Mononuclear cell (primary cell): ENCODE data around the gene SLC35F3. TPM values are rescaled to one million over a fixed set of nuclear protein-coding genes. Genes with fewer than 3 reads are reported as not detected.
"Not testable (repeated sequence)": the region's sequence is repeated elsewhere in the genome, so short reads cannot be mapped to it uniquely, and the experiment has no call there.

Source experiments
- H3K27me3 ChIP-seq: 2 replicates; pipeline ENCODE4 v1.6.0; 2011; ENCODE audit warnings: low read length, control low read depth; ENCODE audit not compliant: insufficient read depth
- H3K4me1 ChIP-seq: 2 replicates; pipeline ENCODE4 v1.5.1; 2011; ENCODE audit warnings: mild to moderate bottlenecking, low read length, control low read depth; ENCODE audit not compliant: insufficient read depth
- H3K4me3 ChIP-seq: 2 replicates; pipeline ENCODE4 v1.5.1; 2011; ENCODE audit warnings: mild to moderate bottlenecking, low read length, moderate library complexity
- H3K9me3 ChIP-seq: 2 replicates; pipeline ENCODE4 v1.5.1; 2011; ENCODE audit warnings: low read depth, mild to moderate bottlenecking, control low read depth, low read length
- total RNA-seq: library from RNA; depleted of rRNA; stranded (reverse); fragments of >200 nt; gene quantifications from one replicate; pipeline ENCODE4 v1.2.3, GENCODE V29; 2012

SLC35F3 gene
- total RNA-seq, 1 donor = not detected

DNA sequence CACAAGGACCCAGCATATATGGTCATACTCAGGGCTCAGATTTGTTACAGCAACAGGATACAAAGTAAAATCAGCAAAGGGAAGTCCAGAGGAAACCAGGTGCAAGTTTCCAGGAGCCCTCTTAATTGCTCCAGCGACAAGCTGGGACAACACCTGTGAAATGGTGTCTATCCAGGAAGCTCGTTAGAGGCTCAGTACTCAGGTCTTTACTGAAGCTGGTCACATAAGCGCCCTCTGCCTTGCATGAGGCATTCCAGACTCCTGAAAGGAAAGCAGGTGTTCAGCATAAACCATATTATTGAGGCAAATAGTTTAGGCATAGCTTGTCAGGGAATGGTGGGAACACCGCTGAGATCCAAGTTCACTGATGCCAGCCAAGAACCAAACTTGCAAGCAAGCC lies 231.0 kb downstream of the SLC35F3 start:
- Histone ChIP-seq H3K4me1 (no peaks in the 10 kb centered on the region), H3K27me3 (no peaks in the 10 kb centered on the region), H3K9me3 (no peaks in the 10 kb centered on the region), H3K4me3 (no peak overlapping the region)

DNA sequence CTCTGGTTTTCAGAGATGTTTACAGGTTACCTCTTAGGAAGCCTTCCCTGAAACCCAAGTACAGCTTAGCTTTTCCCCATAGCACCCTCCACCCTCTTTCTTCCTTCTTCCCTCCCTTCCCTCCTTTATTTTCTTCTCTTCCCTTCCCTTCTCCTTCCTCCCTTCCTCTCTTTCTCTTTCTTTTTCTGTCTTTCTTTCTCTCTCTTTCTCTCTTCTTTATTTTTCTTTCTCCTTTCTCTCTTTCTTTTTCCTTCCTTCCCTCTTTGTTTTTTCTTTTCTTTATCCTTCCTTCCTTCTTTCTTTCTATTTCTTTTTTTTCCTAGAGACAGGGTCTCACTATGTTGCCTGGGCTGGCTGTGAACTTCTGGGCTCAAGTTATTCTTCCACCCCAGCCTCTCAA lies 231.6 kb downstream of the SLC35F3 start:
- Histone ChIP-seq H3K4me3 (no peak overlapping the region), H3K4me1 (no peaks in the 10 kb centered on the region), H3K27me3 (no peaks in the 10 kb centered on the region), H3K9me3 (no peaks in the 10 kb centered on the region)

DNA sequence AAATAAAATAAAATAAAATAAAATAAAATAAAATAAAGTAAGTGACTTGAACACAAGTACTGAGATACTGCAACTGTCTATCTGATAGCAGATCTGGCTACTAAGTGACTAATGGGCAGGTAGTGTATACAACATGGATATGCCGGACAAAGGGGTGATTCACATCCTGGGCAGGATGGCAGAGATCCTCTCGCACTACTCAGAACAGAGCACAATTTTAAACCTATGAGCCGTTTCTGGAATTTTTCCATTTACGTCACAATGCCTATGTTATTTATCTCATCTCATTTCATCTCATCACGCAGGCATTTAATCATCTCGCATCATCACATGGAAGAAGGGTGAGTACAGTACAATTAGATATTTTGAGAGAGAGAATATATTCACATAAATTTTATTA lies 235.5 kb downstream of the SLC35F3 start:
- H3K4me1 ChIP-seq = no peaks in the 10 kb centered on the region
- H3K27me3 ChIP-seq = no peaks in the 10 kb centered on the region
- H3K4me3 ChIP-seq = no peak overlapping the region
- H3K9me3 ChIP-seq = no peaks in the 10 kb centered on the region

DNA sequence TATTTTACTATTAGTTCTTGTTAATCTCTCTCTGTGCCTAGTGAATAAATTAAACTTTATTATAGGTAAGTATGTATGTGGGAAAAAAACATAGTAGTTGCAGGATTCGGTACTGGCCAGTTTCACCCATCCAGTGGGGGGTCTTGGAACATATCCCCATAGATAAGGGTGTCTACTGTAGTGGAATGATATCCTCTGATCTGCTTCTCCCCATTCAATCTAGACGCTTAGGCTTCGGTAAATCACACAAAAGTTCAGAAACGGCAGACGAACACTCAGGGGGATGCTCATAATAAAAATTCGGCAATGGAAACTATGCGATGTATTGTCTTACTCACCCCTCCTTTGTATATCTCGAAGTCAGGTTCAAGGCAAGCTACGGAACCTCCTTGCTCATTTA lies 235.9 kb downstream of the SLC35F3 start:
- Histone ChIP-seq H3K27me3 (no peaks in the 10 kb centered on the region), H3K4me3 (no peak overlapping the region), H3K4me1 (no peaks in the 10 kb centered on the region), H3K9me3 (no peaks in the 10 kb centered on the region)

DNA sequence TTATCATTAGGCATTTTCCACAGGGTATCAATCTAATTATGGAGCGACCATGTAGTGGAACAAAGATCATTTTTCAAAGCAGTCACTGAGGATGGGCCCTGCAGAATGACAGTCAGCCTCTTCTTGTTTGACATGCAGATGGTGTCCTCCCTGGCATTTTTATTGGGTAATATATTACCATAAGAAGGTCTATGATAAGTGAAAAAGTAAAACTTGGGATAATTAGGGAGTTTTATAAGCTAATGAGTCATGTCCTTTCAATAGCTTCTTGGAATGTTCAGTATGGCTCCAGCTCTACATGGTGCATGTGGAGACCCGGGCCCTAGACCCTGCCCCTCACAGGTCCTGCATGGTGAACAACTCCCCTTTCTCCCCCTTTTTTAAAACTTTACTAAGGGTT lies 236.5 kb downstream of the SLC35F3 start:
- no peaks in the 10 kb centered on the region for H3K4me1 ChIP-seq
- no peaks in the 10 kb centered on the region for H3K27me3 ChIP-seq
- no peaks in the 10 kb centered on the region for H3K9me3 ChIP-seq
- H3K4me3 ChIP-seq = no peak overlapping the region

DNA sequence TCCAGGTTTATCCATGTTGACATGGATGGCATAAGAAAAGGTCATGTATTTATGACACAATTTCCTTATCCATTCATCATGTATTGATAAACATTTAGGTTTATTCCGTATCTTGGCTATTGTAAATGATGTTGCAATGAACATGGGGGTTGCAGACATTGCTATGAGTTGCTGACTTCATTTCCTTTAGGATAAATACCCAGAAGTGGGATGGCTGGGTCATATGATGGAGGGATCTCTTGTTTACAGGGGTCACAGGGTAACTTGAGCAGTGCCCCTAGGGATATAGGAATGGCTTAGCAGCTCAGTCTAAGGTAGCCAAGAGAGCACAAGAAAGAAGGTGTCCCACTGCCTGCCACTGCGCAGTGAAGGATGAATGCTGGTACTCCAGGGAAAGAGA lies 239.2 kb downstream of the SLC35F3 start:
- no peaks in the 10 kb centered on the region for H3K4me1 ChIP-seq
- no peak overlapping the region for H3K4me3 ChIP-seq
- H3K27me3 ChIP-seq = peaks cover 6% of the 10 kb centered on the region
- no peaks in the 10 kb centered on the region for H3K9me3 ChIP-seq

DNA sequence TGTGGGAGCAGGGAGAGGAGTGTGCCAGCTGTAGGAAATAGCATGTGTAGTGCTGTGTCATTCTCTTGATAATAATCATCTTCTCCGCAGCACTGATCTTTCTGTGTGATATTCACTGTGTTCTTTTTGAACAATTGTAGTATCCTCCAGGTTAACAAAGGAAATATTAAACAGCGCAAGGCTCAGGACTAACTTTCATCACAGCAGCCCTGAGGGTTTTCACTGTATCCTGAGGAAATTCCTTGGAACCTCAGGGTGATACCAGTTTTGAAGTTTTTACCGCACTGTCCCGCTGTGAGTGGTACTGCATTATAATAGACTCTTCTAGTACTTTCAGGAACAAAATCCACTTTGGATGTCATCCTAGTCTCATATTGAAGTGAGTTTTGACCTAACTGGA lies 240.4 kb downstream of the SLC35F3 start:
- Histone ChIP-seq H3K9me3 (no peaks in the 10 kb centered on the region), H3K27me3 (peaks cover 6% of the 10 kb centered on the region), H3K4me3 (no peak overlapping the region), H3K4me1 (no peaks in the 10 kb centered on the region)

DNA sequence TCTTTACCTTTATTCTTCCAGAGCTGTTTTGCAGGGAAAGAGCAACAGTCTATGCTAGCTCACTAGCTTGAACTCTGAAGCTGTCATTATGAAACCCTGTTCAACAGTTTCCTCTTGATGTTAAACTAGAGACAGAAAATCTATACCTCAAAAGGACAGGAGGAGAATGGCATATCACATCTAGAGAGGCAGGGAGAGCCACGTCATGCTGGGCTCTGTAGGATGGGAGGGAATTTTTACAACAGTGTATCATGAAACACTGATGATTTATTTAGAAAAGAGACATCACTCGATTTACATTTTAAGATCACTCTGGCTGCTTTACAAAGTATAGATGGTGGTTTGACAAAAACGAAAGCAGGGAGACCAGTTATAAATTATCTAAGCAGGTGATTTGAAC lies 243.9 kb downstream of the SLC35F3 start:
- no peak overlapping the region for H3K4me3 ChIP-seq
- no peaks in the 10 kb centered on the region for H3K9me3 ChIP-seq
- no peaks in the 10 kb centered on the region for H3K4me1 ChIP-seq
- peaks cover 6% of the 10 kb centered on the region for H3K27me3 ChIP-seq

DNA sequence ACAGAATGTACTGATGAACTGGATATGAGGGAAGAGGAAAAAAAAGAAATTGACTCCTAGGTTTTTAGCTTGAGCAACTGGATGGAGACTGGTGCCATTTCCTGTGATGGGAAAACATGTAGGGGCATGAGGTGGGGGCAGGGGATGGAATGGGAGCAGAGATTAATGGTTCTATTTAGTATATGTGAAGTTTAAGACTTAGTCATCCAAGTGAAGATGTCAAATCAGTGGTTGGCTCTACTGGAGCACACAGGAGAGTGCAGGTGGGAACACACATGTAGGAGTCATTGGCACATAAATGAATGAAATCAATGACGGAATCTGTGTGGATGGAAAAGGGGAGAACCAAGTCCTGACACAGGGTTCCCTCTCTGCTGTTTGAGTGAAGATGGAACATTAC lies 244.3 kb downstream of the SLC35F3 start:
- no peak overlapping the region for H3K4me3 ChIP-seq
- peaks cover 6% of the 10 kb centered on the region for H3K27me3 ChIP-seq
- no peaks in the 10 kb centered on the region for H3K4me1 ChIP-seq
- no peaks in the 10 kb centered on the region for H3K9me3 ChIP-seq

DNA sequence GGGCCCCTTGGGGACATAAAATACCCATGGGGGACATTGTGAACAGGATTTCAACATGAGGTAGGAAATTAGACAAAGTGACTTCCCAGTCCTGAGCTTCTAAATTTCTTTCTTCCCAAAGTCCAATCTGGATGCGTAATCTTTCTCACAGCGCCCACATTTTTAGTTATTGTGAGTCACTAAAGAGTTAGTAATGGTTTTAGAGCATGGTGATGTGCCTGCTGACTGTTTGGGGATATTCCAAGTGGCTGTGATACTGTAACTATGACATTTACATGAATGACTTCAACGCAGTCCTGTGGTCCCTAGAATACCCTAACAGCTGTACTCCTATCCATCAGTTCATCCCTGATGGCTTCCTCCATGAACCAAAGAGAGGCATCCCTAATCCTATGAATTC lies 244.7 kb downstream of the SLC35F3 start:
- Histone ChIP-seq H3K4me1 (no peaks in the 10 kb centered on the region), H3K9me3 (no peaks in the 10 kb centered on the region), H3K4me3 (no peak overlapping the region), H3K27me3 (peaks cover 6% of the 10 kb centered on the region)

DNA sequence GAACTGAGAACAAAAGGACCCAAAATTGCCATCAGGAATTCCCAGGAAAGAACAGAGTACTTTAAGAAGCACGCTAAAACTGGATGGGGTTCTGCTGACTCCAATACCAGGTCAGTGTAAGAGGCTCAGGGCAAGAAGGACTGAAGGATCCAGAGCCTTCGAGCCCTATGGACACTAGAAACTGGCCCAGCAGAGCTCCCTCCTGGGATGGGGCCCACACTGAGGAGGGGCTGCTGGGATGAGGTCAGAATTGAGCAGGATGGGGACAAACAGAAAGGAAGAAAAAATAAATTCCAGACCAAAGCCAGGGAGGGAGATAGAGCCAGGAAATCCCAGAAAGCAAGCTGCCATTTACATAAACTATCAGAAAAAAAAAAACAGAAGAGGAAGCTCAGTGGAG lies 246.4 kb downstream of the SLC35F3 start:
- H3K9me3 ChIP-seq = no peaks in the 10 kb centered on the region
- no peaks in the 10 kb centered on the region for H3K4me1 ChIP-seq
- H3K27me3 ChIP-seq = peaks cover 6% of the 10 kb centered on the region
- H3K4me3 ChIP-seq = no peak overlapping the region

DNA sequence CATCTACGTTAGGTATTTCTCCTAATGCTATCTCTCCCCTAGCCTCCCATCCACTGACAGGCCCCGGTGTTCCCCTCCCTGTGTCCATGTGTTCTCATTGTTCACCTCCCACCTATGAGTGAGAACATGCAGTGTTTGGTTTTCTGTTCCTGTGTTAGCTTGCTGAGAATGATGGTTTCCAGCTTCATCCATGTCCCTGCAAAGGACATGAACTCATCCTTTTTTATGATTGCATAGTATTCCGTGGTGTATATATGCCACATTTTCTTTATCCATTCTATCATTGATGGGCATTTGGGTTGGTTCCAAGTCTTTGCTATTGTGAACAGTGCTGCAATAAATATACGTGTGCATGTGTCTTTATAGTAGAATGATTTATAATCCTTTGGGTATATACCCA lies 247.9 kb downstream of the SLC35F3 start:
- not testable (repeated sequence) for H3K4me3 ChIP-seq, H3K9me3 ChIP-seq, H3K27me3 ChIP-seq, H3K4me1 ChIP-seq

DNA sequence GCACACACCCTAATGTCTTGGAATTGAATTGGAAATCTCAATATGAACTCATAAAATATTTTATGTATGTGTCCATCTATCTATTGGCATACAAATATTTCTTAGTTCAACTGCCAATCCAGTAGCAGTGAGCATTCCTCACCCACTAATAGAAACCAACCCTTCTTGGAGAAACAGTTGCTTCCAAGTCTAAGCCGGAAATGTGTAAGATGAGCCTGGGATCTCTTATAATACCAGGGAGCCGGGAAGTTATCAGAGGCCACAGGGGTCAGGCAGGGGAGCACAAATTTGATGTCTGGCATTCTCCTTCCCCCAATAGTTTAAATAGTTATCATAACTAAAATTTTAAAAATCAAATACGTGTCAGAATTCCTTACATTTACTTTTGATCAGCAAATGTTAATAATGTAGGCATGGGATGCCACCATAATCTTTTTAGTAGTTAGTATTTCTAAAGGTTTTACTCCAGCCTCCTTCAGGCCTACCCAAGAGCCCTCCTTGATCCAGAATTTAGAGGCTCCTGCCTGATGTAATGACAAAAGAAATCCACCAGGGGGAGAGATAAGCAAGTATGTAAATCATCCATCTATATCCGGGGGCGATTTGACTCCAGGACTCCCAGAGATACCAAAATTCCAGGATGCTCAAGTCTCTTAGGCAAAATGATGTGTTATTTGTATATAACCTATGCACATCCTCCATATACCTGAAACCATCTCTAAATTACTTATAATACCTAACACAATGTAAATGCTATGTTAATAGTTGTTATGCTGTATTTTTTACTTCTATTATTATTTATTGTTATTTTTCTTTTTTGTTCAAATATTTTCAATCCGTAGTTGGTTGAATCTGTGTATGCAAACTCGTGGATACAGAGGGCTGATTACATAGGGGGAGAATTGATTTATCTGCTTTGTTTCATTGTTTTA lies 250.1 kb downstream of the SLC35F3 start:
- Histone ChIP-seq H3K4me1 (no peaks in the 10 kb centered on the region), H3K9me3 (no peaks in the 10 kb centered on the region), H3K27me3 (no peaks in the 10 kb centered on the region), H3K4me3 (no peak overlapping the region)

DNA sequence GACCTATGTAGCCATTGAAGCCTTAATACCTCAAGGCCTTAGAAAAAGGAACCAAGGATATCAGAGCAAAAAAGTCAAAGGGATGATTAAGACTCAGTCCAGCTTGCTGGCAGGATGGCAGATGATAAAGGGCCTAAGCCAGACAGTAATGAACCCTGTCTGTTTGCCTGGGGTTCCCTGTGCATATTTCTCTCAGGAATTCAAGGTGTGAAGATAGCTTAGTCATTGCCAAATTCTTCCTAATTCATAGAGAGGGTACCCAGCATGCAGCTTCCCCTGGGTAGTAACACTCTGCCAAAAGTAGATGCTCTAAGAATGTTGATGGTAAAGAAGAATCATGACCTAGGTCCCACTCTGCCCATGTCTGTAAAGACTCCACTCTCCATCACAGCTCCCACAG lies 258.2 kb downstream of the SLC35F3 start:
- no peaks in the 10 kb centered on the region for H3K27me3 ChIP-seq
- no peak overlapping the region for H3K4me3 ChIP-seq
- H3K9me3 ChIP-seq = no peaks in the 10 kb centered on the region
- H3K4me1 ChIP-seq = no peaks in the 10 kb centered on the region

DNA sequence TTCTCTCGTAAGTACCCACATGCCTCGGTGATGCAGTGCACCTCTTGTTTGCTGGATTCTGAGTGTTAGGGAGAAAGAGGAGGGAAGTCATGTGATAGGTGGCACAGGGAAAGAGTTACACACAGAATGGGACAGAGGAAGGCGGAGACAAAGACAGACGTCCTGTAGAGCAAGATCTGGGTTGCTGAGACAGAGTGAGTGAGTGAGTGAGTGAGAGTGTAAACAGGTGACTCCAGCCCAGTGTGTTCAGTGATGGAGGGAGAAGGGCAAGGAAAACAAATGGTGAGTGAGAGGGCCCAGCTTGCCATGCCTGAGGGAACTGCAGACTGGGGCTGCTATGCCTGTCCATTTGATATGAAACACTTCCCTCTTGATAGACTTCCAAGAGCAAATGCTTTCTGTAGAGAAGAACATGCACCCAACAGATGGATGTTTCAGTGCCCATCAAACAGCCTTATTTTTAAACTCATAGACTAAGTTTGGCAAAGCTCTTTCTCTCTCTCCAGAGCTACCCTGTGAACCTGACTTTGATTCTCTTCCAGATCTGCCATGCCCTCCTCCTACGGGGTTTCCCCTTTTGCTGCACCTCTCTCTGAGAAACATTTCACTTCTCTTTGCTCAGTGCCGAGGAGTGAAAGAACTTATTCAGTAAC lies 258.9 kb downstream of the SLC35F3 start:
- no peak overlapping the region for H3K4me3 ChIP-seq
- no peaks in the 10 kb centered on the region for H3K9me3 ChIP-seq
- no peaks in the 10 kb centered on the region for H3K27me3 ChIP-seq
- no peaks in the 10 kb centered on the region for H3K4me1 ChIP-seq
